ENCODE results near the gene KCP. TPM values are rescaled to one million over a fixed set of nuclear protein-coding genes. Genes with fewer than 3 reads are reported as not detected.

Gene KCP
- total RNA-seq, 1 experiment from 2014 or later, result 9.9 TPM

DNA sequence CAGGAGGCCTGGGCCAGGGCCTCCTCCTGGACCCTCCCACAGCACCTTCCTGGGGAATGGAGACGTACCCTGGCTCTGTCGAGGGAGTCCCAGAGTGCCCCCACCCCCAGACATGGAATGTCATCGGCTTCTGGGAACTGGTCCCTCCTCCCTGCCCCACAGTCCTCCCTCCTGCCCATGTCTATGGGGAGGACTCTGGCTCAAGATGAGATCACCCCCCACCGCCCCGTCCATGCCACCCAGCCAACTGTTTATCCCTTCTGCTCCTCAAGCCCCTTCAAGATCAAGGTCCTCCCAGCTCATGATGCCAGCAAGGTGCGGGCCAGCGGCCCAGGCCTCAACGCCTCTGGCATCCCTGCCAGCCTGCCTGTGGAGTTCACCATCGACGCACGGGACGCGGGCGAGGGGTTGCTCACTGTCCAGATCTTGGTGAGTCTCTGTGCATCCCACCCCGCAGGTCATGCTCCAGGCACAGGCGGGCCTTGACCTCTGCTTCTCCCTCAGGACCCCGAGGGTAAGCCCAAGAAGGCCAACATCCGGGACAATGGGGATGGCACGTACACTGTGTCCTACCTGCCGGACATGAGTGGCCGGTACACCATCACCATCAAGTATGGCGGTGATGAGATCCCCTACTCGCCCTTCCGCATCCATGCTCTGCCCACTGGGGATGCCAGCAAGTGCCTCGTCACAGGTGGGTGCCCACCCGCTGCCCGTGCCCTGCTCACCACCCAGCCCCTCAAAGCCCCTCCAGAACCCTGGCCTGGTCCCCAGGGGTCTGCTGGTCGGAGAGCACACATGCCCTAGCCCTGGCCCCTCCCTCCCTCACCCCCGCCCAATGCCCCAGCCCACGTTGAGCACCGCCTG is 62.0 kb downstream of the KCP start:
- Histone ChIP-seq H3K9me2 (ENCODE audit: insufficient read depth) (no peaks in the 10 kb centered on the region), H2AFZ (no peak overlapping the region), H3K27ac (no peak overlapping the region), H3K4me3 (no peak overlapping the region), H3K4me2 (no peak overlapping the region), H3K4me1 (replicated peaks; ENCODE audit: insufficient read depth) (no peaks in the 10 kb centered on the region), H3K27me3 (ENCODE audit: insufficient read depth, low read depth) (no peaks in the 10 kb centered on the region), H3K36me3 (ENCODE audit: low read depth) (no peaks in the 10 kb centered on the region), H4K20me1 (ENCODE audit: insufficient read depth) (no peaks in the 10 kb centered on the region), H3K9me3 (ENCODE audit: insufficient read depth, low read depth) (no peaks in the 10 kb centered on the region), H3K79me2 (ENCODE audit: low read depth) (no peaks in the 10 kb centered on the region), H3F3A (ENCODE audit: insufficient read depth, low read depth) (no peaks in the 10 kb centered on the region)
- ChIA-PET POLR2A (ENCODE audit: unreplicated experiment) (no interaction called here), CTCF (no interaction called here)
- DNase-seq, result no peak
- intact Hi-C loops (cut with micrococcal nuclease; ENCODE audit: unreplicated experiment), result no loop called here
- BruUV-seq (replicated peaks), result no TSS peak
- TF ChIP-seq, protein P1, sequence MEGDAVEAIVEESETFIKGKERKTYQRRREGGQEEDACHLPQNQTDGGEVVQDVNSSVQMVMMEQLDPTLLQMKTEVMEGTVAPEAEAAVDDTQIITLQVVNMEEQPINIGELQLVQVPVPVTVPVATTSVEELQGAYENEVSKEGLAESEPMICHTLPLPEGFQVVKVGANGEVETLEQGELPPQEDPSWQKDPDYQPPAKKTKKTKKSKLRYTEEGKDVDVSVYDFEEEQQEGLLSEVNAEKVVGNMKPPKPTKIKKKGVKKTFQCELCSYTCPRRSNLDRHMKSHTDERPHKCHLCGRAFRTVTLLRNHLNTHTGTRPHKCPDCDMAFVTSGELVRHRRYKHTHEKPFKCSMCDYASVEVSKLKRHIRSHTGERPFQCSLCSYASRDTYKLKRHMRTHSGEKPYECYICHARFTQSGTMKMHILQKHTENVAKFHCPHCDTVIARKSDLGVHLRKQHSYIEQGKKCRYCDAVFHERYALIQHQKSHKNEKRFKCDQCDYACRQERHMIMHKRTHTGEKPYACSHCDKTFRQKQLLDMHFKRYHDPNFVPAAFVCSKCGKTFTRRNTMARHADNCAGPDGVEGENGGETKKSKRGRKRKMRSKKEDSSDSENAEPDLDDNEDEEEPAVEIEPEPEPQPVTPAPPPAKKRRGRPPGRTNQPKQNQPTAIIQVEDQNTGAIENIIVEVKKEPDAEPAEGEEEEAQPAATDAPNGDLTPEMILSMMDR (conservative IDR thresholded peaks at IDR 0.05), result no peak
- no peak for TF ChIP-seq EZH2 (IDR thresholded peaks at IDR 0.05; ENCODE audit: low read depth)

DNA sequence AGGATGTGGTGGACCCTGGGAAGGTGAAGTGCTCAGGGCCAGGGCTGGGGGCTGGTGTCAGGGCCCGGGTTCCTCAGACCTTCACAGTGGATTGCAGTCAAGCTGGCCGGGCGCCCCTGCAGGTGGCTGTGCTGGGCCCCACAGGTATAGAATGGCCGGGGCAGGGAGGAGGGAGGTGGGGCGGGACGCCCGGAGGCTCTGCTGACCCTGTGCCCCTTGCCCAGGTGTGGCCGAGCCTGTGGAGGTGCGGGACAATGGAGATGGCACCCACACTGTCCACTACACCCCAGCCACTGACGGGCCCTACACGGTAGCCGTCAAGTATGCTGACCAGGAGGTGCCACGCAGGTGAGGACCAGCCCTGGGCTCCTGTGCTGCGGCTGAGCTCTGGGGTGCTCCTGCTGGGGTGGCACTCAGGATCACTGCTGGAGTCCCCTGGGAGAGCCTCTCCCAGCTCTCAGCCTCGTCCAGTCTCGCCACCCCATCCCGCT is 62.7 kb downstream of the KCP start:
- H3F3A ChIP-seq (ENCODE audit: insufficient read depth, low read depth), result no peaks in the 10 kb centered on the region
- H3K9me2 ChIP-seq (ENCODE audit: insufficient read depth), result no peaks in the 10 kb centered on the region
- H3K4me1 ChIP-seq (replicated peaks; ENCODE audit: insufficient read depth), result no peaks in the 10 kb centered on the region
- intact Hi-C loops (cut with micrococcal nuclease; ENCODE audit: unreplicated experiment), result no loop called here
- H3K27me3 ChIP-seq (ENCODE audit: insufficient read depth, low read depth), result no peaks in the 10 kb centered on the region
- no peaks in the 10 kb centered on the region for H3K36me3 ChIP-seq (ENCODE audit: low read depth)
- BruUV-seq (replicated peaks), result no TSS peak
- DNase-seq, result no peak
- no peak overlapping the region for H3K4me3 ChIP-seq
- TF ChIP-seq EZH2 (IDR thresholded peaks at IDR 0.05; ENCODE audit: low read depth), result no peak
- TF ChIP-seq, protein P1 (conservative IDR thresholded peaks at IDR 0.05), result no peak
- no peaks in the 10 kb centered on the region for H4K20me1 ChIP-seq (ENCODE audit: insufficient read depth)
- no peaks in the 10 kb centered on the region for H3K79me2 ChIP-seq (ENCODE audit: low read depth)
- no peak overlapping the region for H2AFZ ChIP-seq
- CTCF ChIA-PET, result no interaction called here
- H3K9me3 ChIP-seq (ENCODE audit: insufficient read depth, low read depth), result no peaks in the 10 kb centered on the region
- POLR2A ChIA-PET (ENCODE audit: unreplicated experiment), result no interaction called here
- no peak overlapping the region for H3K4me2 ChIP-seq
- no peak overlapping the region for H3K27ac ChIP-seq

DNA sequence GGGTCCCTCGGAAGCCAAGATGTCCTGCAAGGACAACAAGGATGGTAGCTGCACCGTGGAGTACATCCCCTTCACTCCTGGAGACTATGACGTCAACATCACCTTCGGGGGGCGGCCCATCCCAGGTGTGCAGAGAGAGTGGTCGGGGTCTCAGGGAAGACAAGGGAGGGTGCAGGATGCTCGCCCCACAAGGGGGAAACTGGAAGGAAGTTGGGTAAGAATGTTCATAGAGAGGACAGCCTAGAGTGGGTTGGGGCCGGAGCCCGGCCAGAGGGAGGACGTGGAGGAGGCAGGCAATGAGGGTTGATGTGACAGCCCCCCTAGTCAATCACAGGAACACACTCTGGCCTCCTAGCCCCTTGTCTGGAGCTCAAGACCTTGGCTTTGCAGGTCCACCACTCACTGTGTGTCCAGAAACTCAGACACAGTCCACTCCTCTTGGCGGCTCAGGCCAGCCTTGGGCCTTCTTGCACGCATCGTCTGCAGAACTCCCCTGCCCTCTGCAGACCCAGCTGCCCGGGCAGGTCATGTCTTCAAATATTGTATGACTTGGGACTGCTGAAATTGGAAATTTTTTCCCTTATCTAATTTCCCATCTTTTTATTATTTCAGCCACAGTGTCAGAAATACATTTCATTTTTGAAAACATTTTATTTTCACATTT is 63.6 kb downstream of the KCP start:
- H2AFZ ChIP-seq, result no peak overlapping the region
- no peaks in the 10 kb centered on the region for H3K27me3 ChIP-seq (ENCODE audit: insufficient read depth, low read depth)
- no peaks in the 10 kb centered on the region for H3K9me2 ChIP-seq (ENCODE audit: insufficient read depth)
- no peak overlapping the region for H3K27ac ChIP-seq
- intact Hi-C loops (cut with micrococcal nuclease; ENCODE audit: unreplicated experiment), result no loop called here
- POLR2A ChIA-PET (ENCODE audit: unreplicated experiment), result no interaction called here
- H3K4me1 ChIP-seq (replicated peaks; ENCODE audit: insufficient read depth), result no peaks in the 10 kb centered on the region
- TF ChIP-seq, protein P1 (conservative IDR thresholded peaks at IDR 0.05), result no peak
- TF ChIP-seq EZH2 (IDR thresholded peaks at IDR 0.05; ENCODE audit: low read depth), result no peak
- DNase-seq, result no peak
- no peak overlapping the region for H3K4me2 ChIP-seq
- H3K9me3 ChIP-seq (ENCODE audit: insufficient read depth, low read depth), result no peaks in the 10 kb centered on the region
- no peaks in the 10 kb centered on the region for H3K36me3 ChIP-seq (ENCODE audit: low read depth)
- no peaks in the 10 kb centered on the region for H3K79me2 ChIP-seq (ENCODE audit: low read depth)
- no TSS peak for BruUV-seq (replicated peaks)
- CTCF ChIA-PET, result no interaction called here
- H3F3A ChIP-seq (ENCODE audit: insufficient read depth, low read depth), result no peaks in the 10 kb centered on the region
- no peaks in the 10 kb centered on the region for H4K20me1 ChIP-seq (ENCODE audit: insufficient read depth)
- no peak overlapping the region for H3K4me3 ChIP-seq

Data from PC-9 (cell line).